M059J (cell line): Measurements from ENCODE around the gene PARN. TPM values are rescaled to one million over a fixed set of nuclear protein-coding genes. Genes with fewer than 3 reads are reported as not detected.
"Not testable (repeated sequence)": the region's sequence is repeated elsewhere in the genome, so short reads cannot be mapped to it uniquely, and the experiment has no call there.

ENCODE experiments used
- DNase-seq: peaks from one replicate; pipeline ENCODE4 v3.0.0-alpha.2; 2012; ENCODE audit warnings: low read depth
- total RNA-seq: library from RNA; depleted of rRNA; stranded (reverse); fragments of >200 nt; shearing (Covaris generic); gene quantifications from 2 replicates; pipeline ENCODE4 v1.2.3, GENCODE V29; 2014

The PARN gene
- total RNA-seq, 1 experiment from 2014 or later, result 54.3 TPM

GRCh38 chr16:14472357-14472756 lies 157.7 kb downstream of the PARN start:
- DNase-seq, result no peak

DNA sequence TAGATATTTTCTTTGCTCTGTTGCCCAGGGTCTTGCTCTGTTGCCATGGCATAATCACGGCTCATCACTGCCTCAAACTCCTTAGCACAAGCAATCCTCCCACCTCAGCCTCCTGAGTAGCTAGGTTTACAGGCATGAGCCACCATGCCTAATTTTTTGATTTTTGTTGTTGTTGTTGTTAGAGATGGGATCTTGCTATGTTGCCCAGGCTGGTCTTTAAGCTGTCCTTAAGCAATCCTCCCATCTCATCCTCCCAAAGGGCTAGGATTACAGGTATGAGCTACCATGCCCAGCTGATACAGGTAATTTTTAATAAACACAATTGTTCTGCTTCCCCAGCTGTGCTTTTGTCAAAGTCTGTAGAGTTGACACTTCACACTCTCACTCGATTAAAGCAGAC lies 159.3 kb downstream of the PARN start:
- DNase-seq, result no peak

DNA sequence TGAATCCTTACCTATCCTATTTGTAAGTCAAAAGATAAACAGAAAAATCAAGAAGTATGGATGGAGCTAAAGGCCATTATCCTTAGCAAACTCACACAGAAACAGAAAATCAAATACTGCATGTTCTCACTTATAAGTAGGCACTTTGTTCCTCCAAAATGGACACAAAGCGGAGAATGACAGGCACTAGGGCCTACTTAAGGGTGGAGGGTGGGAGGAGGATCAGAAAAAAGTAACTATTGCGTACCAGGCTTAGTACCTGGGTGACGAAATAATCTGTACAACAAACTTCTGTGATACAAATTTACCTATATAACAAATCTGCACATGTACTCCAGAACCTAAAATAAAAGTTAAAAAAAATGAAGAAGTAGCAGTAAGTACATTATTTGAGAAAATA lies 164.3 kb downstream of the PARN start:
- no peak for DNase-seq

- DNase-seq, result no peak
Measured at GRCh38 chr16:14464796-14465195, 165.3 kb downstream of the PARN start.

DNA sequence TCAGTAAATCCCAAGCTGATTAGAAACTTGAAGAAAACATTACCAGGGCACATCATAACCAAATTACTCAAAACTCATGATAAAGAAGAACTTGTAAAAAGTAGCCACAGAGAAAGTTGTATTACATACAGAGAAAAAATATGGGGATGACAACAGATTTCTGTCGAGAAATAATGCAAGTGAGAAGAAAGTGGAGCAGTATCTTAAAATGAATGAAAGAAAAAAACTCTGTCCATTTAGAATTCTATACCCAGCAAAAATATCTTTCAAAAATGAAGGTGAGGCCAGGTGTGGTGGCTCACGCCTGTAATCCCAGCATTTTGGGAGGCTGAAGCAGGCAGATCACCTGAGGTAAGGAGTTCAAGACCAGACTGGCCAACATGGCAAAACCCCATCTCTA lies 165.9 kb downstream of the PARN start:
- no peak for DNase-seq

DNA sequence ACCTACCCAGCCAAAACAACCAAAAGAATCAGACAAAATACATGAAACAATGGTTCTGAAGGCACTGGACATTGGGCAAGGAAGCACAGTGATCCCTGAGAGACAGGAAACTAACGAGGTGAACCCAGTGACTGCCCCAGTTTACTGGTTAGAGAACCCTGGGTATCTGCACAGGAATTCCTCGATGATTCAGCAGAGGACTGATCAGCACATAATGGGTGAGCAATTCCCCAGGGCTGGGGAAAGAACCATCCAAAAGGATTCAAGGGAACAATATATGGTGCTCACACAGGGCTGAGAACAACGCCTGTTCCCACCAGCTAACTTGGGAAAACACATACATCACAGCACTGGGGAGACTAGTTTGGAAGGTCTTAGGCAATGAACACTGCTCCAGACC lies 167.2 kb downstream of the PARN start:
- DNase-seq, result peak; percentile 42

GRCh38 chr16:14460726-14461125 lies 169.3 kb downstream of the PARN start:
- DNase-seq, result no peak

GRCh38 chr16:14458576-14458975 lies 171.5 kb downstream of the PARN start:
- no peak for DNase-seq

- DNase-seq, result peak; percentile 71
Measured at GRCh38 chr16:14456793-14457481, 173.1 kb downstream of the PARN start.

- DNase-seq, result peak; percentile 71
Measured at GRCh38 chr16:14455573-14455972, 174.5 kb downstream of the PARN start.

DNA sequence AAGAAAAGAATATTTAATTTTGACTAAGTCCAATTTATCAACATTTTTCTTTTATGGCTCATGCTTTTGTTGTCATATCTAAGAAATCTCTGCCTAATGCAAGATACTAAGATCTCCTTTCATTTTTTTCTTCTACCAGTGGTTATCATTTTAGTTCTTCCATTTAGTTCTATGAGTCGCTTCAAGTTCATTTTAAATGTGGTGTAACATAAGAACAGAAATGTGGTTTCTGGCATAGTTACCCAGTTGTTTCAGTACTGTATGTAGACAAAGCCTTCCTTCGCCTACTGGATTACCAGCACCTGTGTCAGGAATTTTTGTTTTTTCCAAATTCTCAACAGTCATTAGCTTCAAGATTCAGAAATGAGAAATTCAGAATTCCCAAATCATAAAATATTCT lies 175.7 kb downstream of the PARN start:
- peak; percentile 52 for DNase-seq

DNA sequence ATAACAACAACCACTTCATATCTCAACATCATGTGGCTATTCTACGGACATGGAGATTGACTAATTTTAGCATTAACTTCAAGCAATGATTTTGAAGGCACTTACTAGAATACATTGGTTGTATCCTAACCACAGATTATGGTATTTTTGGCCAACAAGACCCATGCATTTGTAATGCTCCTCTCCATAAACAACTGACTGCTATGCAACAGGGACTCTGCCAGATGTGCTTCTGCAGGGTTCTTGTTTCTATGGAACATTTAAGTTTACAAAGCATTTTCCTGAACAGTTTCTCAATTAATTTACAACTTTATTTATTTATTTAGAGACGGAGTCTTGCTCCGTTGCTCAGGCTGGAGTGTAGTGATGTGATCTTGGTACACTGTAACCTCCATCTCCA lies 178.0 kb downstream of the PARN start:
- DNase-seq, result no peak

- no peak for DNase-seq
Measured at GRCh38 chr16:14450846-14451245, 179.2 kb downstream of the PARN start.

- no peak for DNase-seq
Measured at GRCh38 chr16:14449790-14450480, 180.1 kb downstream of the PARN start.

GRCh38 chr16:14449334-14449733 lies 180.7 kb downstream of the PARN start:
- no peak for DNase-seq

DNA sequence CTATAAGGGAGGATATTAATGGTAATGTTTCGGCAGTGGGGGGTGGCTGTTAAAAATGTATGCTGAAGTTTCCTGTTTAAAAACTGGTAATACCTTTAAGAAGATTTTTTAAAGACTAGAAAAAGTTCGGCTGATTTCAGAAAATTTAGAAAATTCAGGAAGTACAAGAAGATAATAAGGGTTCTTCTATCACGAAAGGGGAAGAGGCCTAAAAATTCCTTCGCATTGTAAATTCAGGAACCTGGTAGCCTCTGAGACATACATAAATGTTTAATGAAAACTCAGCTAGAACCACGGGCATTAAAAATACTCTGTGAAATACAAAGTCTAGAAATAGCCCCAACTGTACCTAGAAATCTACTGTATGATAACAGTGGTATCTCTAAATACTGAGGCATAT lies 181.2 kb downstream of the PARN start:
- DNase-seq, result no peak

DNA sequence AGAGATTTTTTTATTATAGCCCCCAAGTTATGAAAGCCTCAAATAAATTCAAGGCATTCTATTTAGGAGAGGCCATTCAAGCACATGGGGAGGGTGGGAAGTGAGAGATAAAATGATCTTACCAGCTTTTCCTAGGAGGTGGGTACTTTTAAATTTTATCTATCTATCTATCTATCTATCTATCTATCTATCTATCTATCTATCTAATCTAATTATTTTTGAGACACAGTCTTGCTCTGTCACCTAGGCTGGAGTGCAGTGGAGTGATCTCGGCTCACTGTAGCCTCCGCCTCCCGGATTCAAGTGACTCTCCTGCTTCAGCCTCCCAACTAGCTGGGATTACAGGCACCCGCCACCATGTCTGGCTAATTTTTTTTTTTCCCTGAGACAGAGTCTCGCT lies 182.3 kb downstream of the PARN start:
- no peak for DNase-seq

- DNase-seq, result no peak
Measured at GRCh38 chr16:14446796-14447195, 183.3 kb downstream of the PARN start.

DNA sequence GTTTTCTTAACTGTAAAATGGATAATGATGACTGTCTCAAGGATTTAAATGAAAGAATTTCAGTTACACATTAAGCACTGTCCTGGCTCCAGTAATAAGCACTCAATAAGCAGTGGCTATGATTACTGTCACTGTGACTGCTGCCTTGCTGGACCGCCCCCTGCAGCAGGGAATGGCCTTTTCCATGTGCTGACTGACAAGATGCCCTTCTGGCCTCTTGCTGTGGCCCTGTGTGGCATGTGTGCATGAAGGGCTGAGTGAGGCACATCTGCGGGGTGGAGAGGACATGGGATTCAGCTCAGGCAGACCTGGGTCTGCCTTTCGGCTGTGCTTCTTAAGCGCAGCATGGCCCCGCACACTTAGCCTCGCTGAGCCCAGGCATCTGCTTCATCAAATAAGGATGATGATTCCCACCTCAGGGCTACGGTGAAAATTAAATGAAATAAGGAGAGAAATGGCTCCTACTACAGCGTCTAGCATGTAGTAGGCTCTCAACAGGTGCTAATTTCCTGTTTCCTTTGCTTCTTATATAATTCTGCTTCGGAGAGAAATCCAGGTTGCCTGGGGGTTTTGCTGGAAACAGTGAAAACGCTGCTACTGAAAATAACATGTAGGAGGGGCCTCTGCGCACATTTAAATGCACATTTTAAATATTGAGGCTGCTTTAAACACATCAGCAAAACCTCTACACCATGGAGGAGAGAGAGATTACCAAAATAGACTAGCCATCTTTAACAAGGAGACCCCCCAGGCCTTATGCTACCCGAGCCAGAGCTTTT lies 183.9 kb downstream of the PARN start:
- no peak for DNase-seq

DNA sequence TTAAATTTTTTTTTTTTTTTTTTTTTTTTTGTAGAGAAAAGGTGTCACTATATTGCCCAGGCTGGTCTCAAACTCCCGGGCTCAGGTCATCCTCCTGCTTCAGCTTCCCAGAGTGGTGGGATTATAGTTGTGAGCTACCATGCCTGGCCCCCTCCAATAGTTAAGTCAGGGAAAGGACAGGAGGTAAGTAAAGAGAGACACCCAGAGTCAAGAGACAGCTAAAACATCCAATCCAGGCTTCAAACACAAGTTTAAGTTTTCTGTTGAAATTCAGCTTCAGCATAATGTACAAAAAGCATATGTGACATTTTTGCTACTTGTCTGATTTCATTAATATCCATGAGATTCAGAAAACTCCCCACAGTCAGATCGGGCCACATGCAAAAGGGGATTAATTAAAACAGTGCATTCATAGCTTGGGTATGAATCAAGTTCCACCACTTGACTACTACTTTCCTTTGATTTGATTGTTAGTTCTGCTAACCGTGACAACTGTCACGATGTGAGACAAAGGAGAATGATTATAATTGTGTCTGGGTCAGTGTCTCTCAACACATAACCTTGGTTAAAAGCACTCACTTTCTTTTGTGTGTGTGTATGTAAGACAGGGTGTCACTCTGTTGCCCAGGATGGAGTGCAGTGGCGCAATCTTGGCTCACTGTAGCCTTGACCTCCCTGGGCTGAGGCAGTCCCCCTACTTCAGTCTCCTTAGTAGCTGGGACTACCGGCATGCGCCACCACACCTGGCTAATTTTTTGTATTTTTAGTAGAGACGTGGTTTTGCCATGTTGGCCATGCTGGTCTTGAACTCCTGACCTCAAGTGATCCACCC lies 184.9 kb downstream of the PARN start:
- no peak for DNase-seq

GRCh38 chr16:14441533-14441932 lies 188.5 kb downstream of the PARN start:
- DNase-seq, result not testable (repeated sequence)

DNA sequence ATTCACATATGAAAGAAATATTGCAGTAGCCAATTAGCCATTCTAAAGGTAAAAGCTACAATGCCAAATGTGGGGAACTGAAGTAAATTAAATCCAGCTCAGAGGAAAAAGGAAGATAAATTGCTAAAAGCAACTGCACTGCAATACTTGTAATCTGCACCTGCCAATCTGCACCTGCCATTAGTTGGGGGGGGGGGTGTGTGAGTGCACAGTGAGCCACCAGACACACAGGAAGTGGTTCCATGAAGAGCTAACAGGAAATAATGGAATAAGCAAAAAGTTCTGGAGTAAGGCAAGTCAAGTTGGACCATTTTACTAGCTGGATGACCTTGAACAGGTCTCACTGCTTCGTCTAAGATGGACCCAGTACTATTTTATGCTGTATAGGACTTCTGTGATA lies 191.8 kb downstream of the PARN start:
- DNase-seq, result no peak
